Body of pancreas (tissue), 2 donors: Measurements from ENCODE around the gene OR6V1. TPM values are rescaled to one million over a fixed set of nuclear protein-coding genes. Genes with fewer than 3 reads are reported as not detected.

Source experiments
- total RNA-seq, 2 donors: library from RNA; depleted of rRNA; stranded (reverse); fragments of >200 nt; gene quantifications; one replicate each; pipeline ENCODE4 v1.1.0, GENCODE V29; 2016

The OR6V1 gene
- total RNA-seq, 2 donors from 2014 or later: not detected

Other genes starting within 250 kb of the OR6V1 start
- gene EPHB6, start 197.3 kb upstream of the OR6V1 start, total RNA-seq: 10 to 100 TPM; 37.1 to 84.0 TPM
- 100 to 1,000 TPM in 1 of 2 donors, 10 to 100 TPM in 1; 61.7 to 110 TPM for gene TRPV6, start 166.6 kb upstream of the OR6V1 start, total RNA-seq
- not detected for gene TRPV5, start 118.6 kb upstream of the OR6V1 start, total RNA-seq
- gene LLCFC1, start 112.9 kb upstream of the OR6V1 start, total RNA-seq: not detected
- under 1 TPM in 1 of 2 donors, not detected in 1; 0.33 TPM for gene KEL, start 90.0 kb upstream of the OR6V1 start, total RNA-seq
- not detected for gene OR9A2, start 25.2 kb upstream of the OR6V1 start, total RNA-seq
- not detected for gene PIP, start 79.7 kb downstream of the OR6V1 start, total RNA-seq
- not detected for gene TAS2R39, start 131.1 kb downstream of the OR6V1 start, total RNA-seq
- not detected for gene TAS2R40, start 169.7 kb downstream of the OR6V1 start, total RNA-seq
- gene GSTK1, start 211.1 kb downstream of the OR6V1 start, total RNA-seq: 100 to 1,000 TPM in 1 of 2 donors, 10 to 100 TPM in 1; 75.8 to 109 TPM
- gene TMEM139, start 232.6 kb downstream of the OR6V1 start, total RNA-seq: 10 to 100 TPM; 13.2 to 23.9 TPM
- 1 to 10 TPM; 4.6 to 9.3 TPM for gene CASP2, start 236.0 kb downstream of the OR6V1 start, total RNA-seq